SK-N-SH treated with all-trans-retinoic acid at 6 μM for 48 hours (cell line): ENCODE data around the gene TMEM59L.
"Not testable (repeated sequence)": the region's sequence is repeated elsewhere in the genome, so short reads cannot be mapped to it uniquely, and the experiment has no call there.

Experiments used
- ATAC-seq: fragments of 200-7000 bp; cut with Tn5 transposase; 3 replicates; pipeline ENCODE4 v1.9.1; 2020; ENCODE audit warnings: mild to moderate bottlenecking, moderate library complexity
- ARNTL ChIP-seq: fragments of 450-650 bp; formaldehyde crosslinking; IDR thresholded peaks from 2 replicates; pipeline ENCODE4 v1.5.0; 2020; ENCODE audit warnings: low read depth, mild to moderate bottlenecking, moderate library complexity, borderline replicate concordance
- BACH2 ChIP-seq: fragments of 250-450 bp; sonication (Bioruptor Pico); IDR thresholded peaks from 2 replicates; pipeline ENCODE4 v1.9.0; 2021; ENCODE audit warnings: mild to moderate bottlenecking, borderline replicate concordance
- CSDC2 ChIP-seq: fragments of 250-450 bp; sonication (Bioruptor Pico); IDR thresholded peaks from 2 replicates; pipeline ENCODE4 v1.5.0; 2020; ENCODE audit warnings: mild to moderate bottlenecking, moderate library complexity
- ESRRG ChIP-seq: fragments of 250-450 bp; sonication (Bioruptor Pico); IDR thresholded peaks from 2 replicates; pipeline ENCODE4 v1.6.1; 2021; ENCODE audit warnings: mild to moderate bottlenecking
- GLIS3 ChIP-seq: fragments of 250-450 bp; sonication (Bioruptor Pico); IDR thresholded peaks from 2 replicates; pipeline ENCODE4 v1.5.0; 2020; ENCODE audit warnings: mild to moderate bottlenecking, moderate library complexity
- ISL1 ChIP-seq: fragments of 250-450 bp; sonication (Bioruptor Pico); IDR thresholded peaks from 2 replicates; pipeline ENCODE4 v2.1.2; 2022; ENCODE audit warnings: mild to moderate bottlenecking, moderate library complexity
- OSR1 ChIP-seq: fragments of 250-450 bp; sonication (Bioruptor Pico); IDR thresholded peaks from 2 replicates; pipeline ENCODE4 v1.8.0; 2022; ENCODE audit warnings: moderate library complexity, mild to moderate bottlenecking, inconsistent platforms
- PATZ1 ChIP-seq: fragments of 250-450 bp; sonication (Bioruptor Pico); IDR thresholded peaks from 2 replicates; pipeline ENCODE4 v1.8.0; 2020; ENCODE audit warnings: mild to moderate bottlenecking, moderate library complexity, borderline replicate concordance
- PPARA ChIP-seq: fragments of 250-450 bp; sonication (Bioruptor Pico); IDR thresholded peaks from 2 replicates; pipeline ENCODE4 v1.5.0; 2020; ENCODE audit warnings: mild to moderate bottlenecking, borderline replicate concordance
- RARB ChIP-seq: fragments of 250-450 bp; sonication (Bioruptor Pico); IDR thresholded peaks from 2 replicates; pipeline ENCODE4 v1.8.0; 2021; ENCODE audit warnings: mild to moderate bottlenecking, moderate library complexity
- SNAI2 ChIP-seq: fragments of 250-450 bp; sonication (Bioruptor Pico); IDR thresholded peaks from 2 replicates; pipeline ENCODE4 v1.5.0; 2020; ENCODE audit warnings: mild to moderate bottlenecking, moderate library complexity
- TOX ChIP-seq: fragments of 250-450 bp; sonication (Bioruptor Pico); IDR thresholded peaks from 2 replicates; pipeline ENCODE4 v1.8.0; 2021; ENCODE audit warnings: mild to moderate bottlenecking, moderate library complexity, borderline replicate concordance
- TSHZ2 ChIP-seq: fragments of 250-450 bp; sonication (Bioruptor Pico); IDR thresholded peaks from 2 replicates; pipeline ENCODE4 v1.5.0; 2020; ENCODE audit warnings: mild to moderate bottlenecking, moderate library complexity
- ZC3H10 ChIP-seq: fragments of 250-450 bp; sonication (Bioruptor Pico); IDR thresholded peaks from 2 replicates; pipeline ENCODE4 v1.5.1; 2021; ENCODE audit warnings: mild to moderate bottlenecking, moderate library complexity
- ZFP3 ChIP-seq: fragments of 250-450 bp; sonication (Bioruptor Pico); IDR thresholded peaks from 2 replicates; pipeline ENCODE4 v1.5.0; 2020; ENCODE audit warnings: mild to moderate bottlenecking, moderate library complexity
- ZFP30 ChIP-seq: fragments of 450-650 bp; formaldehyde crosslinking; IDR thresholded peaks from 2 replicates; pipeline ENCODE4 v1.5.0; 2022; ENCODE audit warnings: mild to moderate bottlenecking, moderate library complexity
- ZNF565 ChIP-seq: fragments of 450-650 bp; formaldehyde crosslinking; conservative IDR thresholded peaks from 2 replicates; pipeline ENCODE4 v1.5.0; 2020; ENCODE audit warnings: low read depth, mild to moderate bottlenecking, moderate library complexity
- ZNF70 ChIP-seq: fragments of 450-650 bp; formaldehyde crosslinking; IDR thresholded peaks from 2 replicates; pipeline ENCODE4 v1.5.0; 2020; ENCODE audit warnings: mild to moderate bottlenecking, moderate library complexity
- ZNF8 ChIP-seq: fragments of 450-650 bp; formaldehyde crosslinking; IDR thresholded peaks from 2 replicates; pipeline ENCODE4 v1.5.0; 2020; ENCODE audit warnings: mild to moderate bottlenecking, moderate library complexity

Gene TMEM59L

GRCh38 chr19:18597809-18598660, 14.6 kb upstream of the TMEM59L start:
- ATAC-seq = no peak
- no peak for TF ChIP-seq ARNTL (CRISPR knock-in tag)
- no peak for TF ChIP-seq SNAI2 (CRISPR knock-in tag)
- no peak for TF ChIP-seq ZNF70 (CRISPR knock-in tag)
- TF ChIP-seq RARB (CRISPR knock-in tag) = no peak
- no peak for TF ChIP-seq ZFP3
- TF ChIP-seq ZC3H10 (CRISPR knock-in tag) = no peak

GRCh38 chr19:18599485-18599884, 13.2 kb upstream of the TMEM59L start:
- no peak for TF ChIP-seq ZNF70 (CRISPR knock-in tag)
- no peak for TF ChIP-seq ZNF565
- TF ChIP-seq SNAI2 (CRISPR knock-in tag) = no peak
- no peak for TF ChIP-seq ZNF8
- no peak for TF ChIP-seq TSHZ2
- TF ChIP-seq PPARA (CRISPR knock-in tag) = no peak
- TF ChIP-seq TOX (CRISPR knock-in tag) = no peak
- no peak for TF ChIP-seq PATZ1
- TF ChIP-seq ZFP30 (CRISPR knock-in tag) = no peak
- TF ChIP-seq BACH2 = no peak
- TF ChIP-seq ESRRG (CRISPR knock-in tag) = no peak
- no peak for ATAC-seq

- not testable (repeated sequence) for ATAC-seq
These were observed 11.8 kb upstream of the TMEM59L start for GRCh38 chr19:18600692-18601397.

GRCh38 chr19:18601875-18602274, 10.8 kb upstream of the TMEM59L start:
- ATAC-seq = no peak
- TF ChIP-seq ZNF8 (no peak), GLIS3 (CRISPR knock-in tag) (no peak), ZC3H10 (CRISPR knock-in tag) (no peak), TOX (CRISPR knock-in tag) (no peak), ZFP30 (CRISPR knock-in tag) (no peak), PATZ1 (no peak), PPARA (CRISPR knock-in tag) (no peak), CSDC2 (CRISPR knock-in tag) (no peak)

- no peak for TF ChIP-seq ZNF70 (CRISPR knock-in tag)
- no peak for TF ChIP-seq TSHZ2
- TF ChIP-seq PPARA (CRISPR knock-in tag) = no peak
- TF ChIP-seq ZFP30 (CRISPR knock-in tag) = no peak
- TF ChIP-seq BACH2 = no peak
- no peak for TF ChIP-seq OSR1 (CRISPR knock-in tag)
- no peak for TF ChIP-seq ZNF8
- TF ChIP-seq ZC3H10 (CRISPR knock-in tag) = no peak
- no peak for TF ChIP-seq SNAI2 (CRISPR knock-in tag)
- TF ChIP-seq ISL1 (CRISPR knock-in tag) = no peak
- no peak for TF ChIP-seq RARB (CRISPR knock-in tag)
- TF ChIP-seq ZFP3 = no peak
- no peak for TF ChIP-seq CSDC2 (CRISPR knock-in tag)
- ATAC-seq = peak; percentile 77
These were observed 9.3 kb upstream of the TMEM59L start for GRCh38 chr19:18603255-18603957.
